ENCODE results near the gene MAGEB18.

Gene MAGEB18

GRCh38 chrX:26138274-26138673, at the start of gene MAGEB18:
MAGEB18 (plus strand) TSS chrX:26138343; CDS start chrX:26138986, 643 bp downstream.
- no peak for DNase-seq

DNA sequence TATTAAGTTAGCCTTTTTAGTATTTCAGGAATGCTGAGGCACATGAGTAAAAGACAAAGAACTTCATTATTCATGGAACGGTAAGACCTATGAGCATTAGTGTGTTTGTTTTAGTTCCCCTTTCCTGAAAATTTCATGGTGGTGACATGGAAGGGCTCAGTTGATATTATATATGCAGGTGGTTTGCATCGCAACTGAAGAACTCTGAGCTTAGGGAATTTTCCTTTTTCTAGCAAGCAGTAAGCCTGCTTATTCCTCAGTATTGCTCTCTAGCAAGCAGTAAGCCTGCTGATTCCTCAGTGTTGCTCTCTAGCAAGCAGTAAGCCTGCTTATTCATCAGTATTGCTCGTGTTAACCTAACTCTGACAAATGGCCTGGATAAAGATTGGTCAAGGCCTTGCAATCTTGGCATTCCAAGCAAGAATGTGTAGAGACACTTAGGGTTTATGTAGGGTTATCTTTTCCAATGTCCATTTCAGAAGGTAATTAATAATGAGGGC, 37.7 kb upstream of the MAGEB18 start:
- DNase-seq = no peak

GRCh38 chrX:26109142-26109541, 29.0 kb upstream of the MAGEB18 start:
- no peak for DNase-seq

- DNase-seq = no peak
These were observed 7.9 kb downstream of the MAGEB18 start for GRCh38 chrX:26146024-26146423.

DNA sequence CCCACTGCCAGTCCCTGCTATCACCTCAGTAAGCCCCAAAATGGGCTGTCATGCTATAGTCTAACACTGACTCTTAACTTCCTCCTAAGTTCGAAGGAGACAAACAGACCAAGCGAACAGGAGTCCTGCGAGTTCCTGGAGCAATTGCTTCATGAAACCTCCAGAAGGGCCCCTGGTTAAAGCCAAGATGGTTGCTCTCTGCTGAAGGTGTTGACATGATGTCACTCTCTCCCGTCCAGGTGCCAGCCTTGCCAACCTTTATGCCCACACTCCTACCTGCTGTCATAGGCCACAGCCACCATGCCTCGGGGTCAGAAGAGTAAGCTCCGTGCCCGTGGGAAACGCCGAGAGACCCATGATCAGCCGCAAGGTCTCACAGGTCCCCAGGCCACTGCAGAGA, 22.2 kb downstream of the MAGEB18 start, which contains the start of gene MAGEB6B:
TSS of gene MAGEB6B (plus strand) at position 301 of the 400 bp plus-strand sequence. CDS start at position 301, 0 bp downstream.
- DNase-seq = no peak
